ENCODE results near the gene GPC6. TPM values are rescaled to one million over a fixed set of nuclear protein-coding genes. Genes with fewer than 3 reads are reported as not detected.

The GPC6 gene
- total and polyA plus RNA-seq, 2 donors (not counting 3 experiments of a cell fraction or from before 2014, with no cell fraction given) = 0.01 TPM; not detected in 1

DNA sequence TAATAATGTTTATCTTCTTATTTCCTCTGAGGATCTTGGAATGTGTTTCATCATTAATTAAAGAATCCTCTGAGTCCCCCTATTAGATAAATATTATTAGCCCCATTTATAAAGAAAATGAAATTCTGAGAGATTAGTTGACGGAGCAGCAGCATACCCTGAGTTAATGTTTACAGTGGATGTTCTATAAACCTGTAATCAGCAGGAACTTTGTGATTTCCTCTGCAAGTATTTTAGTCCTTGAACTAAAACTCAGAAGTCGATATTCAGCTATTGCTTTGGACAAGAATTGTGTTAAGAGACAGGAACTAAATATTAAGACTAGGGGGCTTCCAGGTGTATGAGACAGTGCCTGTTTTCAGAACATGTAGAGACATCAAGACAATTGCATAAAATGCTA is 1009.5 kb downstream of the GPC6 start:
- Histone ChIP-seq H3K4me3 (replicated peaks in 1 of 3; ENCODE audit: insufficient read depth in 1 of 3, low read depth in 1 of 3, low read length in 3 of 3) (no peak overlapping the region), H2AFZ (ENCODE audit: low read depth, low read length) (no peak overlapping the region), H3K9ac (replicated peaks; ENCODE audit: extremely low read depth, insufficient read depth, low read length) (no peak overlapping the region), H3K27me3 (ENCODE audit: control insufficient read depth in 2 of 2, insufficient read depth in 2 of 2, low read length in 2 of 2) (no peaks in the 10 kb centered on the region), H3K4me1 (ENCODE audit: control insufficient read depth, extremely low read depth, insufficient read depth, low read length) (no peaks in the 10 kb centered on the region), H3K79me2 (ENCODE audit: control insufficient read depth, insufficient read depth, low read length) (no peaks in the 10 kb centered on the region), H3K4me2 (ENCODE audit: insufficient read depth, low read length) (no peak overlapping the region), H3K9me1 (replicated peaks; ENCODE audit: control insufficient read depth, extremely low read depth, insufficient read depth, low read length) (no peaks in the 10 kb centered on the region), H4K20me1 (replicated peaks; ENCODE audit: control insufficient read depth, extremely low read depth, insufficient read depth, low read length) (no peaks in the 10 kb centered on the region), H3K36me3 (ENCODE audit: control insufficient read depth in 2 of 2, extremely low read depth in 1 of 2, insufficient read depth in 2 of 2, low read length in 2 of 2) (no peaks in the 10 kb centered on the region), H3K9me3 (replicated peaks; ENCODE audit: control insufficient read depth, insufficient read depth, low read length) (no peaks in the 10 kb centered on the region), H3K27ac (ENCODE audit: insufficient read depth, low read depth, low read length) (no peak overlapping the region)
- FAIRE-seq = no peak
- dilution Hi-C loops (cut with MboI; ENCODE audit: extremely low pct_ligation_motif_present, low sequenced_read_pairs) = no loop called here
- no peak for DNase-seq (ENCODE audit: low read depth, low spot score)
- intact Hi-C loops (cut with micrococcal nuclease) = no loop called here
- POLR2A ChIA-PET = no interaction called here
- BruUV-seq (replicated peaks) = no TSS peak
- CTCF ChIA-PET = no interaction called here
- no peak for TF ChIP-seq POLR2A (IDR thresholded peaks at IDR 0.05; ENCODE audit: low read depth, low read length)
- TF ChIP-seq MYC (IDR thresholded peaks at IDR 0.05; ENCODE audit: low read depth, low read length) = no peak
- TF ChIP-seq JUN (IDR thresholded peaks at IDR 0.05; ENCODE audit: borderline replicate concordance, insufficient read depth, insufficient read length, low read depth) = no peak
- TF ChIP-seq EZH2 (IDR thresholded peaks at IDR 0.05; ENCODE audit: borderline replicate concordance, low read depth, low read length, severe bottlenecking) = no peak
- TF ChIP-seq CTCF (IDR thresholded peaks at IDR 0.05; ENCODE audit: extremely low read depth in 1 of 2, insufficient read depth in 1 of 2, low read depth in 1 of 2, low read length in 2 of 2) = no peak
- no peak for TF ChIP-seq GATA2 (IDR thresholded peaks at IDR 0.05; ENCODE audit: insufficient read depth, insufficient read length, low read depth, low read length)
- no peak for TF ChIP-seq POLR2AphosphoS5 (IDR thresholded peaks at IDR 0.05; ENCODE audit: insufficient read depth, low read depth, low read length)
- no peak for TF ChIP-seq MAX (IDR thresholded peaks at IDR 0.05; ENCODE audit: insufficient read depth, insufficient read length)
- TF ChIP-seq FOS (IDR thresholded peaks at IDR 0.05; ENCODE audit: borderline replicate concordance, insufficient read depth, low read length) = no peak

Data from endothelial cell of umbilical vein (primary cell).